22Rv1 (cell line): Measurements from ENCODE around the gene HOXD13.
A peak's percentile ranks its signal among the peaks of the same experiment; 100 is the strongest.

Experiments used
- H3K27ac ChIP-seq: fragments of 450-650 bp; 2 replicates; pipeline ENCODE4 v1.5.1; 2017
- CTCF ChIP-seq: fragments of 450-650 bp; IDR thresholded peaks from 2 replicates; pipeline ENCODE4 v1.5.1; 2017; ENCODE audit warnings: mild to moderate bottlenecking
- ZFX ChIP-seq: fragments of 450-650 bp; IDR thresholded peaks from 2 replicates; pipeline ENCODE4 v1.6.1; 2017; ENCODE audit warnings: antibody characterized with exemption, borderline replicate concordance

The HOXD13 gene

GRCh38 chr2:176085861-176086771 lies 6.4 kb upstream of the HOXD13 start:
- H3K27ac ChIP-seq = no peak overlapping the region
- TF ChIP-seq CTCF (peak; percentile 52), ZFX (no peak)

DNA sequence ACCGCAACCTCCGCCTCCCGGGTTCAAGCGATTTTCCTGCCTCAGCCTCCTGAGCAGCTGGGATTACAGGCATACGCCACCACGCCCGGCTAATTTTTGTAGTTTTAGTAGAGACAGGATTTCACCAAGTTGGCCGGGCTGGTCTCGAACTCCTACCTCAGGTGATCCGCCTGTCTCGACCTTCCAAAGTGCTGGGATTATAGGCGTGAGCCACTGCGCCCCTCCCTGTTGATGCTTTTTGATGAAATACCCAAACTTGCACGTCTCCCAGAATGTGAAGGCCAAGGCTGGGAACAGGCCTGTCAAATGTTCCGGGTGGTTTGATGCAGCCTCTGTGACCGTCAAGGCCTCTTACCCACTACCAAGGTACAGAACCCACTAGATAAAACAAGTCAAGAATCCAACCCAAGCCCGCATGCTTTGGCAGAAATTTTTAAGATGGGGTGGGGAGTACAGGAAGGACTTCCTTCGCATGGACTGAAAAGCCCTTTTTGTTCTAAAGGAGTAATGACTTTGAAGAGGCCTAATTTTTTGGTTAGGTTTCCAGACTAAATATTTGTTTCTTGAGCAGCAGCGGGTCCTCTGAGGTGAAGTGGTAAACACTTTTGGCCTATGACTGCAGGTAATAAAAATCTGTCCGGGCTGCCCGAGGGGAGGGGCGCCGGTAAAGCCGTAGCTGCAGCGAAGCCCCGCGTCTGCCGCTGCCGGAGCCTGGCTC lies 5.0 kb upstream of the HOXD13 start:
- no peak overlapping the region for H3K27ac ChIP-seq
- TF ChIP-seq ZFX (no peak), CTCF (no peak)

DNA sequence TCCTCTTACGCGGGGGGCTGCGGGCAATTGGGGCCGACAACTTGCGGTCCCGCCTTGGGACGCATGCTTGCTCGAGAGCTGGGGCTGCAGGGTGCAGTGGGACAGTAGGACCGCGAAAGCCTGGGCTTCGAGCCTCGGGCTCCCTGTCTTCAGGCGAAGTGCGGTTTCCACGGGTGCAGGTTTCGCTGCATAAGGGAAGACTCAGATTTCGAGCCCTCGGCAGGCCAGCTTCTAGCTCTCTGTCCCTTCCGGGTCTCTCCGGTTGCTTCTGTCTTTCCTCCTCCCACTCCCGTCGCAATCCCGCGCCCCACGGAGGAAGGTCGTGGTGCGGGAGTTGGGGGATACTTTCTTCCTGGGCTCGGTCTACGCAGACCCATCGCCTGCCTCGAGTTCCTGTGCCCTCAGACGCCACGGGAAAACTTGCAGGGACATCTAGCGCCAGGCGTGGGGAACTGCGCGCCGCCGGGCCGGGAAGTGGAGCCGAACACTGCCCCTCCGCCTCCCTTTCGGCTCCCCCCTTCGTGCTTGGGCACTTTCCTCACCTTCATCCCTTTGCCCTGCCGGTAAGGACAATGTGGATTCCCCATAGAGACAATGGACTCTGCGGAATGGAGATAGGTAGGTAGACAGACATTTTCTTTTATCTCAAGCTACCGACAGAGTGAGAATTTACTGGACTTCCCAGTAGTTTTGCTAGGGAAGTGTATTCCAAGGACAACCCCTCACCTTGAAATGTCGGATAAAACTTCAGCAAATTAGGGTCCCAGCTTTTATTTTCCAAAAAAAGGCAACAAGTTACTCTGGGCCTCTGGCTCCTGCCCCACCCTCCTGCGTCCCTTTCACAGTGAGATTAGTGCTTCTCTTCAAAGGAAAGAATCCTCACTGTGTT lies 4.2 kb upstream of the HOXD13 start:
- H3K27ac ChIP-seq = no peak overlapping the region
- no peak for TF ChIP-seq ZFX
- peak; percentile 71 for TF ChIP-seq CTCF

DNA sequence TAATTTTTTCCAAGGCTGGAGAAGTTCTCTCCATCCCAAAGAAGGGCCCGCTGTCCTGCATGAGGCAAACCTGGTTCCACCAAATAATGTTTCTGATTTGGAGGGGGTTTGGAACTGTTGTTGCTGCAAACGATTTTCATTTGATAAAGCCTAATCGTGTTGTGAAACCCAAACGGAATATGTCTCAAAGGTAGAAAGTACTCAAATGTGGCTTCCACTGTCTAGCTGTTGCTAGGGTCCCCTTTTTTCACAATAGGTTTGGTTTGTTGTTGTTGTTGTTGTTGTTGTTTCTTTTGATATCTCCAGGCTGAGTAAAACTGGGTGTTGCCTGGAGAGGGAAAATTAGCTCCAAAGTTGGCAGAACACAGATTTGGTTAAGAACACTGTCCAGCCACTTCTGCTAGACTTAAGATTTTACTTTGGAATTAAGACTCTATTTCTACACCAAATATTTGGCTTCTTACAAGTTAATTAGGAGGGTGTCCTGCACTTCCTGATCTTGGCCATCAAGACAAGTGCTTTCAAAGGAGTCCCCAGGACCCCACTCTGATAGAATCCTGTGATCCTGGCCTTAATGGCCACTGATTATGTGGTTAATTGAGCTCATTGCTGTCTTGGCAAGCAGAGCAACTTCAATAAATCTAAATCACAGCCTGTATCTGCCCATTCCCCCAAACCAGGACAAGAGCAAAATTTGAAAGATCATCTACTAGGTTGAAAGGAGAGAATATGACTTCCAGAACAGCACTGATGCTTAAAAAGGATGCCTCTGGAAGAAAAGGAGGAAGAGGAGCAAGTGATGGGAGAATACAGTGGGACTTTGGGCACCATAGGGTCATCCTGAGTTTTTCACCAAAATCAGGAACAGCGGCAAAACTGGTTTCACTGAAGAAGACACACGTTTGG lies 3.3 kb upstream of the HOXD13 start:
- H3K27ac ChIP-seq = no peak overlapping the region
- TF ChIP-seq ZFX (no peak), CTCF (no peak)

DNA sequence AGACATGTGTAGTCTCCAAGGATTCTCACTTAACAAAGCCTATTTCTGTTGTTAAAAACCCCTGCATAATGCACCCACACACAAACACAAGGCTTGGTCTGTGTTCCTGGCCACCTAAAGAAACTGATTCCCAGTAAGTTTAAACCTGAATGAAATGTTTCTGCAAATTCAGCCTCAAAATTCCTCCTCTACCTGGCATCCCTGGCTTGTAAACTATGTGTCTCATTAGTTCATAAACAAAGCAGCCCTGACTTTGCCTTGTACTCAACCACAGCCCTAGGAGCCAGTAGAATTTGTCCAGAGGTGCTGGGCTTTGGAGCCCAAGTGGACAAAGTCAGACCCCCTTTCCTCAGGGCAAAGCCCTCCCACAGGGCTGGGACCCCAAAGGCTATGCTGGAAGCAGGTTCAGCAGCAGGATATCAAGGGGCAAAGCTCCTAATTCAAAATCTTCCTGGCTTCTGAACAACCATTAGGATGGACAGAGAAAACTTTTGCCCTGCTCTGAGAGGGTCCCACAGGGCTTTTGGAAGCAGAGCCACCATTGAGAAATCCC lies 2.6 kb upstream of the HOXD13 start:
- no peak overlapping the region for H3K27ac ChIP-seq
- TF ChIP-seq CTCF (no peak), ZFX (no peak)

DNA sequence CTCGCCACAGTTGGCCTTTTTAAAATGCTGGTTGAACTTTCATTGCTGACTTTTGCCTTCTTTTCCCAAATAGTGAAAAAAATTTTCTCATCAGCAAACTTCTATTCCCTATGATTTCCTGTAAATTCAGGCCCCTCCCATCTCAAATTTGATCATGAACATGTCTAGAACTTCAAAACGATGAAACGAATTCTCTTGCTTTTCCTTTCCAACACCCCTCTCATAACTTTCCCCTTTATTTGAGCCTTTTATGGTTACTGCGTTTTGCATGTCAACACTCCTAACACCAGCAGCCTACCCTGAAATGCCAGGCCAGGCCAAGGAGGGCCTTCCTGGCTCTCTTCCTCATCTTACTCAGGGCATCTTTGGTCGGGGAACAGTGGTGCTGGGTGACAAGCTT lies 1.7 kb upstream of the HOXD13 start:
- no peak overlapping the region for H3K27ac ChIP-seq
- TF ChIP-seq CTCF = no peak
- TF ChIP-seq ZFX = no peak
